PFSK-1 (cell line): ENCODE data around the gene BORA.

Experiments used
- FOXP2 ChIP-seq: optimal IDR thresholded peaks from 2 replicates; pipeline ENCODE3; 2011; ENCODE audit warnings: borderline replicate concordance, control low read depth, inconsistent platforms; ENCODE audit not compliant: insufficient read depth; ENCODE audit errors: extremely low read length, extremely low read depth
- POLR2AphosphoS5 ChIP-seq: IDR thresholded peaks from 2 replicates; pipeline ENCODE4 v1.6.1; 2012; ENCODE audit warnings: low read depth, mild to moderate bottlenecking, control low read depth, low read length, moderate library complexity
- REST ChIP-seq, 2 experiments: IDR thresholded peaks; 2 replicates each; pipeline versions ENCODE4 v1.6.1 to v1.8.0; 2011 to 2012; ENCODE audit warnings: low read depth in 2 of 2, low read length in 2 of 2, control low read depth in 1 of 2, inconsistent platforms in 1 of 2, mild to moderate bottlenecking in 1 of 2, moderate library complexity in 1 of 2; ENCODE audit not compliant: insufficient read depth in 1 of 2
- SIN3A ChIP-seq: IDR thresholded peaks from 2 replicates; pipeline ENCODE4 v1.6.1; 2012; ENCODE audit warnings: mild to moderate bottlenecking, low read length, moderate library complexity, borderline replicate concordance; ENCODE audit not compliant: insufficient read depth
- TAF1 ChIP-seq: IDR thresholded peaks from 2 replicates; pipeline ENCODE4 v1.6.1; 2012; ENCODE audit warnings: low read length, control low read depth, borderline replicate concordance; ENCODE audit not compliant: insufficient read depth

Gene BORA

GRCh38 chr13:72737033-72737432 lies 9.3 kb downstream of the BORA start:
- TF ChIP-seq POLR2AphosphoS5 (no peak), REST (IDR thresholded peaks at IDR 0.05; ENCODE audit: insufficient read depth in 1 of 2, low read depth in 2 of 2, low read length in 2 of 2) (no peak), TAF1 (no peak), SIN3A (no peak), FOXP2 (no peak)

- TF ChIP-seq FOXP2: no peak
- TF ChIP-seq POLR2AphosphoS5: no peak
- no peak for TF ChIP-seq TAF1
- TF ChIP-seq SIN3A: no peak
- no peak for TF ChIP-seq REST (IDR thresholded peaks at IDR 0.05; ENCODE audit: insufficient read depth in 1 of 2, low read depth in 2 of 2, low read length in 2 of 2)
These were observed 12.3 kb downstream of the BORA start for GRCh38 chr13:72740015-72740414.

GRCh38 chr13:72745260-72745659 lies 17.5 kb downstream of the BORA start:
- no peak for TF ChIP-seq REST (IDR thresholded peaks at IDR 0.05; ENCODE audit: insufficient read depth in 1 of 2, low read depth in 2 of 2, low read length in 2 of 2)
- no peak for TF ChIP-seq SIN3A
- no peak for TF ChIP-seq POLR2AphosphoS5
- no peak for TF ChIP-seq FOXP2
- no peak for TF ChIP-seq TAF1

- TF ChIP-seq TAF1 (no peak), SIN3A (no peak), REST (IDR thresholded peaks at IDR 0.05; ENCODE audit: insufficient read depth in 1 of 2, low read depth in 2 of 2, low read length in 2 of 2) (no peak), POLR2AphosphoS5 (no peak), FOXP2 (no peak)
These were observed 23.5 kb downstream of the BORA start for GRCh38 chr13:72751220-72751619.

GRCh38 chr13:72754111-72754510 lies 26.4 kb downstream of the BORA start:
- TF ChIP-seq SIN3A: no peak
